Astrocyte of the spinal cord (primary cell): ENCODE results near the gene KLK8.

Experiments
- DNase-seq: peaks from one replicate; pipeline ENCODE4 v3.0.0; 2011; ENCODE audit warnings: low read depth, low spot score
- H3K4me3 ChIP-seq: 2 replicates; pipeline ENCODE4 v1.5.1; 2011; ENCODE audit warnings: low read depth, mild to moderate bottlenecking, low read length, moderate library complexity
- in situ Hi-C: cut with HindIII; loops from 2 replicates; pipeline ENCODE4 v1.10.0; 2017; ENCODE audit warnings: low sequenced_read_pairs
- TF ChIP-seq, protein P1 (sequence below): IDR thresholded peaks from 2 replicates; pipeline ENCODE4 v1.5.1; 2012; ENCODE audit warnings: low read depth, mild to moderate bottlenecking, low read length, inconsistent platforms

Gene KLK8

DNA sequence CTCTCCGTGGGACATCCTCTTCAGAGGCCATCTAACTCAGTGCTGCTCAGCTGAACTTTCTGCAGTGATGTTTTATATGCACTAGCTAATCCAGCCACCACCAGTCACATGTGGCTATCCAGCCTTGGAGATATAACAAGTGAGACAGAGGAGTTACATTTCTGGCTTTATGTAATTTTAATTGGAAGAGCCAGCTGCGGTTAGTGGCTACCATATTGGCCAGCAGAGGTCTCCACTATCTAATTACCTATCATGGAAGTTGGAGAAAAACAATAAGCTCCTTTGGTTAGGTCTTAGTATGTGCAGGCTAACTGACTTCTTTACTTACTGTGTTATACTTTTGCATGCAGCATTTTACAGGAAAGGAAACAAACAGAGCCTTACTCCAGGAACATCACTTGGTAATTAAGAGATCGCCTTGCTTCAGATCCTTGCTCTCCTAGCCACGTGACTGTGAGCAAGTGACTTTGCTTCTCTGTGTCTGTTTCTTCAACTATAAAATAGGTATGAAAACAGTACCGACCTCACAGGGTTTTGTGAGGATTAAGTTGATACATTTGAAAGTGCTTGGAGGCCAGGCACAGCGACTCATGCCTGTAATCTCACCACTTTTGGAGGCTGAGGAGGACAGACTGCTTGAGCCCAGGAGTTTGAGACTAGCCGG, 19.7 kb upstream of the KLK8 start:
- in situ Hi-C loops, result no loop called here
- no peak overlapping the region for H3K4me3 ChIP-seq
- TF ChIP-seq, protein P1, sequence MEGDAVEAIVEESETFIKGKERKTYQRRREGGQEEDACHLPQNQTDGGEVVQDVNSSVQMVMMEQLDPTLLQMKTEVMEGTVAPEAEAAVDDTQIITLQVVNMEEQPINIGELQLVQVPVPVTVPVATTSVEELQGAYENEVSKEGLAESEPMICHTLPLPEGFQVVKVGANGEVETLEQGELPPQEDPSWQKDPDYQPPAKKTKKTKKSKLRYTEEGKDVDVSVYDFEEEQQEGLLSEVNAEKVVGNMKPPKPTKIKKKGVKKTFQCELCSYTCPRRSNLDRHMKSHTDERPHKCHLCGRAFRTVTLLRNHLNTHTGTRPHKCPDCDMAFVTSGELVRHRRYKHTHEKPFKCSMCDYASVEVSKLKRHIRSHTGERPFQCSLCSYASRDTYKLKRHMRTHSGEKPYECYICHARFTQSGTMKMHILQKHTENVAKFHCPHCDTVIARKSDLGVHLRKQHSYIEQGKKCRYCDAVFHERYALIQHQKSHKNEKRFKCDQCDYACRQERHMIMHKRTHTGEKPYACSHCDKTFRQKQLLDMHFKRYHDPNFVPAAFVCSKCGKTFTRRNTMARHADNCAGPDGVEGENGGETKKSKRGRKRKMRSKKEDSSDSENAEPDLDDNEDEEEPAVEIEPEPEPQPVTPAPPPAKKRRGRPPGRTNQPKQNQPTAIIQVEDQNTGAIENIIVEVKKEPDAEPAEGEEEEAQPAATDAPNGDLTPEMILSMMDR, result peak; percentile 61
- DNase-seq, result peak; percentile 25

DNA sequence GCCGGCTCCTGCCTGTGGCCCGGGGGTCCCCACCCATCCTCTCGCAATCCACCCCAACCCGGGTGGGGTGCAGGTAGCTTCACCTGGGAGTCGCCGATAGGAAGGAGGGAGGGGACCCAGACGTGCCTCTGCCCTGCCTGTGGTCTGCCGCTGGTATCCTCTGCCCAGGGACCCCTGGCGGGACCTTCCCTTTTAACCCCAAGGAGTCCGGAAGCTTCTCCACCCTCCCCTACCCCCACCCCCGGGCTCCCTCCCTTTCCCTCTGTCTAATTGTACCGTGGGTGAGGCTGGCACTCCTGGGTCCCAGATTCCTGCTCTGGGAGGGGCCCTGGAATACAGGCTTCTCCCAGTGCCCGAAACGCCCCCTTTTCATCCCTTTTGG, 18.1 kb upstream of the KLK8 start, which contains the start of gene KLK10:
TSS of gene KLK10 (minus strand) at position 166 of the 382 bp plus-strand sequence. CDS start 579 bp downstream, outside the sequence.
- TF ChIP-seq, protein P1, result no peak
- in situ Hi-C loops, result no loop called here
- no peak for DNase-seq
- no peak within 1 kb of the TSS for H3K4me3 ChIP-seq

DNA sequence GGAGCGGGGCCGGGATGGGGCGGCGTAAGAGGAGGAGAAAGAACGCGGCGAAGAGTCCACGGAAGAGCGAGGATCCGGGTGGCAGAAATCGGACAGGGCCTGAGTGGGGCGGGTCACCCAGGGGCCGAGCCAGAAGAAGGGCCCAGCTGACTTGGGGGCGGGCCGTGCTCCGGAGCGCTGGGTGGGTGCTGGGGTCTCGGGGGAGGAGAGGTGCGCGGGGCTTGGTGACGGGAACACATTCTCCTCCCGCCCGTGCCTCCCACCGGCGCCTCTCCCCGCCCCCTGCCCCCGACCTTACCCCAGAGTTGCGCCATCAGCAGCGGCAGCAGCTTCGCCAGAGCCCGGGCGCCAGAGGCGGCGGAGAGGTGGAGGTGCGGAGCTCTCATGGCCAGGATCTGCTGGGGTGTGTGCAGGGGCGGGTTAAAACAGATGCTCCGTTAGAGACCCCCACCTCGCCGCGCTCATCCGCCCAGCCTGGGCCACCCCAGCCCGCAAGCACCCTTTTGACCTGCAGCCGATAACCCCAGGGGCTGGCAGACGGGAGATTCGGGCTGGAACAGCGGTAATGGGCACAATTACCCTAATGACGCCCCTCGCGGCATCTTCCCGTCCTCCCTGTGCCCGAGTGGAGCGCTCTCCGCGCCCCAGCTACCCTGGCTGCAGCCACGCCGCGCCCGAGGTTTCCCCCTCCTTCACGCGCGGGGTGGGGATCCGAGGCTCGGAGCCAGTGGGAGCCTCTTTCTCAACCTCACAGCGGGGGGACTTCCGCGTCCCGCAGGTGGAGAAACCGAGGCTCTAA, 17.5 kb upstream of the KLK8 start:
- no peak for DNase-seq
- TF ChIP-seq, protein P1, result no peak
- in situ Hi-C loops, result no loop called here
- H3K4me3 ChIP-seq, result no peak overlapping the region

DNA sequence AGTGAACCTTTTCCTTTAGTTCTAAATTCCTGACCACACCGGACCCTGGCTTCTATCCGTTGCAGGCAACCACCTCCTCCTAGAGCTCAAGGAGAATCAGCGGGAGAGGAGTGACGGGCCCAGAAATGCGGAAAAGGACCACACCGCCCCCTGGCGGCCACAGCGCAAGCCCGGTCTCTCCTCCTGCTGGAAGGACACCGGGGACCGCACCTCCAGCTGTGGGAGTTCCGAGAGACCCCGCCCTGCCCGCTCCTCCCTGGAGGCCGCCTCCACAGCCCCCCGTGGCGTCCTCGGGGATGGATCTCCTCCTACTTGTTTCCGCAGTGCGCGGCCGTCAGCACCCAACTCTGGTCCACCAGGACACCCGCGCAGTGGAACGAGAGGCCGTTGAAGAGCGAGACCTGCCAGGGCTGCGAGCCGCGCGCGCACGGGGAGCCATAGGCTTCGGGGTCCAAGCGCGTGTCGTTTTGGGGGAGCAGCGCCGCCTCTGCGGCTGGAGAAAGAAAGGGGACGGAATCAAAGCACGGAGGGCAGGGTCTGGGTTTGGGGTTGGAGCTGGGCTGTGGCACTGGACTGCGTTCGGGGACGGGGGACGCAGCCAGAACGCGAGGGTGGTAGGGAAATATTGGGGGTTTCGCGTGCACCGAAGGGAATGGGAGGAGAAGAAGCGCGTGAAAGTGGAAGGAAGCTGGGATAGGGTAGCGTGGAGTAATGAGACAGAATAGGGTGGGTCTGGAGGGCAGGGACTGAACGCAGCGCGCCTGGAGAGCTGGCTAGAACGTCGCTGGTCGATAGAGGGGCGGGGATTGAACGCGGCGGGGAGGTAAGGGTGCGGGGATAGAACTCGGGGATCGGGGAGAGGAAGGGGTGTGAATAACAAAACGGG, 15.6 kb upstream of the KLK8 start:
- in situ Hi-C loops, result no loop called here
- H3K4me3 ChIP-seq, result no peak overlapping the region
- TF ChIP-seq, protein P1, result peak; percentile 37
- DNase-seq, result no peak

DNA sequence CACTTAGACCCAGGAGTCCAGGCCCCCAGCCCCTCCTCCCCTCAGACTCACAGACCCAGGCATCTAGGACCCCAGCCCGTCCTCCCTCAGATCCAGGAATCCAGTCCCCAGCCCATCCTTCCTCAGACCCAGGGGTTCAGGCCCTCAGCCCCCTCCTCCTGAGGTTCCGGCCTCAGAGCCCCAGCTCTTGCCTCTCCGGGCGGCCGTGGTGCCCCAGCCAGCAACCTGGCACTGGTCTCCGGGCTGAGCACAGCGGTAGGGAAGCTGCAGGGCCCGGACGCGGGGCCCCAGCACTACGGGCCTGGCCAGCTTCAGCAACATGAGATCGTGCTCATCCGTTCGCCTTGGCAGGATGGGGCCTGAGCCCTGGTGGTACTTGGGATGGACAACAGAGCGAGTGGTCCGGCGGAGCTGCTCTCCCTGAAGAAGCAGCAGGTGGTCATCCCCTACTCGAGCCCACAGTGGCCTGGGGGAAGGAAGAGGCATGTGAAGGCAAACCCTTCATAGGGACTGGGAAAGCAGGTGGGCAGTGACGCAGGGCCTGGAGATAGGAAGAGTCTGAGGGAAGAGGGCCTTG, 14.4 kb upstream of the KLK8 start:
- in situ Hi-C loops, result no loop called here
- H3K4me3 ChIP-seq, result no peak overlapping the region
- TF ChIP-seq, protein P1, result no peak
- no peak for DNase-seq

DNA sequence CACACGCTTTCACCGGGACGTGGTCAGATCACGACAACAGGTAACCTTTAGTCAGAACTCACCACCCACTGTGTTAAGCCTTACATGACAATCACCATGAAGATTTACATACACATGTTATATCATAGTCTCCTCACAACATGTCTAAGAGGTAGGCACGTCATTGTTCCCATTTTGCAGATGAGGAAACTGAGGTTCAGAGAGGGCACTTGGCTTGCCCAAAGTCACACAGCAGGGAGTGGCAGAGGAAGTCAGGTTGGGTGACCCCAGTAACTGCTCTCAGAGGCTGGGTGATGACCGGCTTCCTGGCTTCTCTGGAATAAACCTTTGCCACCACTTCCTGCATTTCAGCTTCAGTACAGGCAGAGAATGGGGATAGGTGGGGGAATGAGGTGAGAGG, 12.8 kb upstream of the KLK8 start:
- TF ChIP-seq, protein P1, result no peak
- DNase-seq, result no peak
- H3K4me3 ChIP-seq, result no peak overlapping the region
- in situ Hi-C loops, result no loop called here
